22Rv1 (cell line): Measurements from ENCODE around the gene PEX11A.

Experiments used
- CTCF ChIP-seq: fragments of 450-650 bp; IDR thresholded peaks from 2 replicates; pipeline ENCODE4 v1.5.1; 2017; ENCODE audit warnings: mild to moderate bottlenecking
- ZFX ChIP-seq: fragments of 450-650 bp; IDR thresholded peaks from 2 replicates; pipeline ENCODE4 v1.6.1; 2017; ENCODE audit warnings: antibody characterized with exemption, borderline replicate concordance

GRCh38 chr15:89669309-89669865, 21.2 kb downstream of the PEX11A start:
- TF ChIP-seq CTCF (no peak), ZFX (no peak)
